Stomach (tissue), 4 donors: ENCODE results near the gene CHRNE.

Source experiments
- EP300 ChIP-seq: sonication (generic); formaldehyde crosslinking; IDR thresholded peaks from one replicate; pipeline ENCODE4 v1.6.1; 2017; ENCODE audit warnings: antibody characterized with exemption
- POLR2A ChIP-seq, 4 donors: fragments of 450-650 bp; IDR thresholded peaks; one replicate each; pipeline ENCODE4 v1.6.1; 2016; ENCODE audit warnings: antibody characterized with exemption in 4 of 4, control low read depth in 2 of 4, mild to moderate bottlenecking in 1 of 4, moderate library complexity in 1 of 4
- POLR2AphosphoS5 ChIP-seq, 3 donors: sonication (generic); formaldehyde crosslinking; IDR thresholded peaks; one replicate each; pipeline ENCODE4 v1.6.1; 2016; ENCODE audit warnings: antibody characterized with exemption in 3 of 3
- TF ChIP-seq, protein P1 (sequence below), 7 experiments: fragments of 450-650 bp in 4 of 7; fragments of 200-600 bp in 3 of 7; sonication (generic) in 3 of 7; IDR thresholded peaks; one replicate each; pipeline ENCODE4 v1.5.1; 2016 to 2019; ENCODE audit warnings: antibody characterized with exemption in 7 of 7, control low read depth in 2 of 7, mild to moderate bottlenecking in 1 of 7

DNA sequence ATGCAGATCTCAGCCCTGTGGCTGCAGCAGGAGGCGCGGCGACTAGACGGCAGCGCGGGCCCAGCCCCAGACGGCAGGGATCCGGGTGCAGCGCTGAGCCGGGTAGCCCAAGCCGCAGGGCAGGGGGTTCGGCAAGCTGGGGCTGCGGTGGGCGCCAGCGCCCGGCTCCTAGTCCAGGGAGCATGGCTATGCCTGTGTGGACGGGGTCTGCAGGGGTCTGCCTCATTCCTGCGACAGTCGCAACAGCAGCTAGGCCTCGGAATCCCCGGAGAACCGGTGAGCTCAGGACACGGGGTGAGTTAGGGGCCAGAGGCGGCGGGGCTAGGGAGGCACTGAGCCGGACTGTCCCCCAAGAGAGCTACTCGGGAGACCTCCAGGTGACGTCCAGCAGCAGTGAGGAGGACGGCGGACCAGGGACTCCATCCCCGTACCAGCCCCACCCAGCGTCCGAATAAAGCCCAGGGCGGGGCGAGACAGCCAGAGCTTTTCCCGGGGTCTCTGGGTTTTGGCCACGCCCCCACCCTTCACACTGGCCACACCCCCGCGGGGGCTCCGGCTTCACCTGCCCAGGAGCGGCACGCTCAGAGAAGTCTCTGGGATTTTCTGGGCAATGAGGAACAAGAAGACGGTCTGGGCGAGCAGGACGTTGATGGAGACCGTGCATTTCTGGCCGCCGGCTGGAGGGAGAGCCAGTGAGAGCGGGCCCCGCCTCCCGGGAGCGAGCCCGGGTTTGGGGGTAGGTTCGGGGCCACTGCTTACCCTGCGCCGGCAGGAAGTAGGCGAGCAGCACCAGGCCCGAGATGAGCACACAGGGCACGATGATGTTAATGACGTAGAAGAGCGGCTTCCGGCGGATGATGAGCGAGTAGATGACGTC is 2.4 kb downstream of the CHRNE start:
- TF ChIP-seq, protein P1, sequence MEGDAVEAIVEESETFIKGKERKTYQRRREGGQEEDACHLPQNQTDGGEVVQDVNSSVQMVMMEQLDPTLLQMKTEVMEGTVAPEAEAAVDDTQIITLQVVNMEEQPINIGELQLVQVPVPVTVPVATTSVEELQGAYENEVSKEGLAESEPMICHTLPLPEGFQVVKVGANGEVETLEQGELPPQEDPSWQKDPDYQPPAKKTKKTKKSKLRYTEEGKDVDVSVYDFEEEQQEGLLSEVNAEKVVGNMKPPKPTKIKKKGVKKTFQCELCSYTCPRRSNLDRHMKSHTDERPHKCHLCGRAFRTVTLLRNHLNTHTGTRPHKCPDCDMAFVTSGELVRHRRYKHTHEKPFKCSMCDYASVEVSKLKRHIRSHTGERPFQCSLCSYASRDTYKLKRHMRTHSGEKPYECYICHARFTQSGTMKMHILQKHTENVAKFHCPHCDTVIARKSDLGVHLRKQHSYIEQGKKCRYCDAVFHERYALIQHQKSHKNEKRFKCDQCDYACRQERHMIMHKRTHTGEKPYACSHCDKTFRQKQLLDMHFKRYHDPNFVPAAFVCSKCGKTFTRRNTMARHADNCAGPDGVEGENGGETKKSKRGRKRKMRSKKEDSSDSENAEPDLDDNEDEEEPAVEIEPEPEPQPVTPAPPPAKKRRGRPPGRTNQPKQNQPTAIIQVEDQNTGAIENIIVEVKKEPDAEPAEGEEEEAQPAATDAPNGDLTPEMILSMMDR (IDR thresholded peaks at IDR 0.05): no peak
- no peak for TF ChIP-seq POLR2A (IDR thresholded peaks at IDR 0.05)
- TF ChIP-seq POLR2AphosphoS5 (IDR thresholded peaks at IDR 0.05): no peak
- no peak for TF ChIP-seq EP300
